CD4-positive, alpha-beta T cell treated with Interleukin-12 subunit alpha and Interleukin-12 subunit beta, for 1 hour (primary cell): Measurements from ENCODE around the gene BBOF1.
"Not testable (repeated sequence)": the region's sequence is repeated elsewhere in the genome, so short reads cannot be mapped to it uniquely, and the experiment has no call there.

ENCODE experiments used
- DNase-seq: peaks from one replicate; pipeline ENCODE4 v3.0.0-alpha.2; 2020

The BBOF1 gene, protein sequence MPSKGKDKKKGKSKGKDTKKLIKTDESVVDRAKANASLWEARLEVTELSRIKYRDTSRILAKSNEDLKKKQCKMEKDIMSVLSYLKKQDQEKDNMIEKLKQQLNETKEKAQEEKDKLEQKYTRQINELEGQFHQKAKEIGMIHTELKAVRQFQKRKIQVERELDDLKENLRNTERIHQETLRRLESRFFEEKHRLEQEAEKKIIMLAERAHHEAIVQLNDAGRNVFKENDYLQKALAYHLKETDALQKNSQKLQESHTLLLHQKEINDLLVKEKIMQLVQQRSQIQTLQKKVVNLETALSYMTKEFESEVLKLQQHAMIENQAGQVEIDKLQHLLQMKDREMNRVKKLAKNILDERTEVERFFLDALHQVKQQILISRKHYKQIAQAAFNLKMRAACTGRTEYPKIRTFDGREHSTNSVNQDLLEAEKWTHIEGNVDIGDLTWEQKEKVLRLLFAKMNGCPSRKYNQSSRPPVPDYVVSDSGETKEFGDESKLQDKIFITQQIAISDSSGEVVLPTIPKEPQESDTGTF

DNA sequence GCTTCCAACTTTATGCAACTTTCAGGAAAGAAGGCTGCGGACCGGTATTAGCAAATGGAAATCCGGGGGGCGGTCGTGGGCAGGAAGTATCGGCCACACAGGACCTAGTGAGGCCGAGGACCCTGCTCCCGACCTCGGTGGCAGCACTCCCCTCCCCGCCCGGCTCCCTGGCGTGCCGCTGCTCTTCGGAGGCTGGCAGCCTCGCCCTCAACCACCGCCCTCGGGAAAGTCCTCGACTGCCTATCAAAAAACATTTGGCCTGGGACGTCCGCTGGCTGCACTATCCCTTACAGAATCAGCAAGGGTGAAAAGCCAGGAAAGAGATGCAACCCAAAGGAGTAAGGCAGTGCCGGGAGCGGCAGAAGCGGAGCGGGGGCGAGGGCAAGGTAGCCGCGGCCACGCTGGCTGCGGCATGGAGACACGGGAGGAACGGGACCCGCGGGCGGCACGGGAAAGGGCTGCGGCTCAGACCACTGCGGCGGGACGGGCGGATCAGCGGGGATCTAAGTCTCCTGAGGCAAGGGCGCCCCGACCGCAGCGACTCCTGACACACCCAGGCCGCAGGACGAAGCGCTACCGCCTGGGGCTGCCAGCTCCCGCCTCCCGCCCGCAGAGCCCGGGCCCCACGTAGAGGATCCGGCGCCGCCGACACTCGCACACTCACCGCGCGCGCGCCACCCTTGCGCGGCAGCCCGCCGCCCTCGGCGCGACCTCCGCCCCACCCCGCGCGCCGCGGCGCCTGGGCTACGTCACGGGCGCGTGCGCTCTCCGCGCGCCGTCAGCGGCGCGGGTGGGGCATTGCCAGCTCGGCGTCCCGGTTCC lies at the start of gene BBOF1, which contains the start of gene ENTPD5:
Gene BBOF1, plus strand, starts transcription at position 764 of the 822 bp plus-strand sequence. CDS start 130 bp downstream, outside the sequence.
Gene ENTPD5, minus strand, starts transcription at position 703 of the 822 bp plus-strand sequence. CDS start 31,186 bp downstream, outside the sequence.
- peak; percentile 90 for DNase-seq

DNA sequence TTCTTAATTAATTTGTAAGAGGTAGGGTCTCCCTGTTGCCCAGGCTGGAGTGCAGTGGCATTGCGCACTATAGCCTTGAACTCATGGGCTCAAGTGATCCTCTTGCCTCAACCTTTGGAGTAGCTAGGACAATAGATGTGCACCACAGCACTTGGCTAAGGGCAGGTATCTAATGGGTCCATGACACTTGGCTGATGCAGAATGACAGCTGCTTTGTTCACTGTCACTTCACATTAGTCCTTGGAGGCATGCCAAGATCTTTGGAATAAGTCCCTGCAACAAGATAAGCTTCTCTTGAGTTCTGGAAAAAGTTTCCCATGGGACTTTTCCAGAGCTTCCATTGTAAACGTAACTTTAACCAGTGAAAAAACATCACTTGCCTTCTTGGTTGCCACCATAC lies 45.7 kb upstream of the BBOF1 start:
- DNase-seq, result no peak

DNA sequence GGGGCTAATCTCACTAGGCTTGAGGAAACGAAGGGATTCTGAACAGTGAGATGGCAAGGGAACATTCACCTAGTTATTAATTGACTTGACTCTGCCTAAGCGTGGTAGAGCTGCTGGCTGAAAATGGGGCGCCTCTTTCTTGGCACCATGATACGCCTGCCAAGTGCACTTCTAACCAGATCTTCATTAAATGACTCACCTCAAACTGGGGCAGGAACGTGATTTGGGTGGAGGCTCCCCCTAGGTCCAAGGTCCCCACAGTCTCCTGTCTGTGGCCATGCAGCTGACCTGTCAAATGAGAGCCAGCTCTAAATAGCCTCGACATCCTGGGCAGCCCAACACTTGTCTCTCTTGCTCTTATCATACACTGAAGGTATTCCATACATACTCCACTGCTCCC lies 43.0 kb upstream of the BBOF1 start:
- no peak for DNase-seq

DNA sequence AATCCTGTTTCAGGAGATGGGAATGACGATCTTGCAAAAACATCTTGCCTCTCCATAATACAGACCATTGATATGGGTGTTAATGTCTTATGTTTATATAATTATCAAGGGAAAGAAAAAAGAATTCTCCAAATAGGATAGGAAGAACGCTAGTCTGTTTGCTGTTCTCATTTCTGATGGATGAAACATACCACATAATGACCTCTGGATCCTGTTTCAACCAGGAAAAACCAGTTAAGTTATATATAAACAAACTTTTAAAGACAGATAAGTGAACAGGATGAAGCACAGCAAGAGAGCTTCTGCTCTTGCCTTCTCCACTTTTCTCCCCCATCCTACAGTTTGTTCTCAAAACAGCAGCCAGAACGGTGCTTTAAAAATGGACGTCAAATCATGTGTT lies 41.3 kb upstream of the BBOF1 start:
- DNase-seq, result no peak

DNA sequence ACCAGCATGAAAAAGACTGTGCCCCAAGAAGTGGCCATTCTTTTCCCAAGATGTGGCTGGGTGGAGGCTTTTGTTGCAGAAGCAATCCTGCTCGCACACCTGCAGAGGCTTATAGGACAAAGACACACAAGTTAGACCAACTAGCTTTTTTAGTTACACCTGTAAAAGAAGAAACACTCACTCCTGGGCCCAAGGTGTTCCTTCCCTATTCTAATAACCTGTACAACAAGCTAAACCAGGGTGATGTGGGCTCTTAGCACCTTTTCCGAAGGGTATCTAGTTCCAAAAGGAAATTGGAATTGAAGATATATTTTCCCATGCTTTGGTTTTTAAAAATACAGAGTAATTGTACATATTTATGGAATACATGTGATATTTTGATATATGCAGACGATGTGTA lies 31.1 kb upstream of the BBOF1 start:
- no peak for DNase-seq

DNA sequence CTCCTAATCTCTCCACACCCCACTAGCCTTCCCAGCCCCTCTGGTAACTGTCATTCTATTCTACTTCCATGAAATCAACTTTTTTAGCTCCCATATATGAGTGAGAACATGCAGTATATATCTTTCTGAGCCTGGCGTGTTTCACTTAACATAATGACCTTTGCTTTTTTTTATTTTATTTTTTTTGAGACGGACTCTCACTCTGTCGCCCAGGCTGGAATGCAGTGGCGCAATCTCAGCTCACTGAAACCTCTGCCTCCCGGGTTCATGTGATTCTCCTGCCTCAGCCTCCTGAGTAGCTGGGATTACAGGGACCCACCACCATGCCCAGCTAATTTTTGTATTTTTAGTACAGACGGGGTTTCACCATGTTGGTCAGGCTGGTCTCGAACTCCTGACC lies 30.5 kb upstream of the BBOF1 start:
- DNase-seq, result not testable (repeated sequence)

DNA sequence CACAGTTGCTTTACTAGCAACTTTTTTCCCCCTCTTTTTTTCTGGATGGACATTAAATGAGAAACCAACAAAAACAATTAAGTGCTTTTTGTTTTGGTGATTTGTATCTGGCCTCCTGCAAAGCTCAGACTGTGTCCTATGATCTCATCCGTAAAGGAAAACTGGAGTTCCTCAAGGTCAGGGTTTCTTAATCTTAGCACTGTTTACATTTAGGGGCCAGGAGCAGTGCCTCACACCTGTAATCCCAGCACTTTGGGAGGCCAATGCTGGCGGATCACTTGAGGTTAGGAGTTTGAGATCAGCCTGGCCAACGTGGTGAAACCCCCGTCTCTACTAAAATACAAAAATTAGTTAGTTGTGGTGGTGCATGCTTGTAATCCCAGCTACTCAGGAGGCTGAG lies 28.1 kb upstream of the BBOF1 start:
- DNase-seq, result no peak

DNA sequence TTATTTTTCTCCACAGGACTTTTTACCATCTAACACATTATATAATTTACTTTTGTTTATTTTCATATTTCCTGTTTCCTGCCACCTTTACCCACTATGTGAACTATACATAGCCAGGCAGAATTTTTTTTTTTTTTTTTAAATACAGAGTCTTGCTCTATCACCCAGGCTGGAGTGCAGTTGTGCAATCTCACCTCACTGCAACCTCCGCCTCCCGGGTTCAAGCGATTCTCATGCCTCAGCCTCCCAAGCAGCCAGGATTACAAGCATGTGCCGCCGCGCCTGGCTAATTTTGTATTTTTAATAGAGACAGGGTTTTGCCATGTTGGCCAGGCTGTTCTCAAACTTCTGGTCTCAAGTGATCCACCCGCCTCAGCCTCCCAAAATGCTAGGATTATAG lies 24.2 kb upstream of the BBOF1 start:
- not testable (repeated sequence) for DNase-seq

DNA sequence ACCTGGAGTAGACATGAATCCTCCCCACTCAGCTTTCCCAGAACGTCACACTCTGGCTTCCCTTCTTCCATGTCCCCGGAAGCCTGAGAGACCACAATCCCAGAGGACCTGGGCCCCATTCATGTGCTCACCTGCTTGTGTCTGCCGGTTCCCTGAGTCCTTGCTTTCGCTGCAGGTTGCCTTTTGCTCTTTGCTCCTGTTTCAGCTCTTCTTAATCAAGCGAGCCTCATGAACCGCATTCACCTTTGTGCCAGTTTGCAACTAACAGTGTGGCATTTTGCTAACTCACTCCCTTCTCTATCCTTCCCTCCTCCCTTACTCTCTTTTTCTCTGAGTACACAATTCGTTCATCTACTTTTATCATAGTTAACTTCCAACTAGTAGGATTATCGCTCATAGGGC lies 23.2 kb upstream of the BBOF1 start:
- DNase-seq, result no peak

DNA sequence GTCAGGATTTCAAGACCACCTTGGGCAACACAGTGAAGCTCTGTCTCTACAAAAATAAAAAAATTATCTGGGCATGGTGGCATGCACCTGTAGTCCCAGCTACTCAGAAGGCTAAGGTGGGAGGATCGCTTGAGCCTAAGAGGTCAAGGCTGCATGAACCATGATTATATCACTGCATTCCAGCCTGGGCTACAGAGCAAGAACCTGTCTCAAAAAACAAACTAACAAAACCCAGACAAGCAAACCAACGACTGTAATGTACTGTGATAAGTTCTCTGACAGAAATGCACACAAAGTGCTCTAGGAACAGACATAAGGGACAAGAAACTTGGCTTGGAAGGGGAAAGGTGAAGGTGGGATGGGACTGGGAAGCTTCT lies 22.4 kb upstream of the BBOF1 start:
- DNase-seq, result no peak

DNA sequence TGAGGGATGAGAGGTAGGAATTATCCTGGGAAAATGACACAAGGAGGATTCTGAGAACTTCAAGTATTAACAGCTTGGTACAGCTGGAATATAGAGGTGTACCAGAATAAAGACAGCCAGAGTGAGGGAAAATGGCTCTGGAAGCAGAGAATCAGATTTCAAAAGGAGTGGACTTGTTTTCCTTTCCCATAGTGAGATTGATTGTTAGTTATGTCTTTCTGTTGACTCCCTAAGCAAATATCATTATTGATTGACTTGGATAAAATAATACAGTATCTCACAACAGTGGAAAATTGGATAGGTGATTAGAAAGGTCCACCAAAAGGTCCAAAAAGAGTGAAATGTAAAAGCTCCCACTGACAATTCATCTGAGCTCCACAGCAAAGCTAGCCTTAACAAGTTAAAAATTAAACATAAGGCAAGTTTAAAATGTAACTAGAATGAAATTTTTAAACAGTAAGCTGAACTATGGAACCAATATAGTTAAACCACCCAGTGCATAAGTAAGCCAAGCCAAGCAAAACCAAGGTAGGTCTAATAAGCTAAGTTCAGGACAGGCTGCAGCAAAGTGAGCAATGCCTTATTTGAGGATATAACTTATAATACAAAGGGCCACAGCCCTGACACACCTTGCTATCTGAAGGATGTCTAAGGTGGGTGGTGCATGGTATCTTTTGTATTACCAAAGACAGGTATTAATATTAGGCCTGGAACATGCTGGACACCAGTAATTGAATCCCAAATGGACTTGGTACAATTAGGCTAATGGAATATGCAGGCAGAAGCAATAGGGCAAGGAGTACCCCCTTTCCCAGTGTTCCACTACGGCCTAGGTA lies 21.8 kb upstream of the BBOF1 start:
- no peak for DNase-seq

DNA sequence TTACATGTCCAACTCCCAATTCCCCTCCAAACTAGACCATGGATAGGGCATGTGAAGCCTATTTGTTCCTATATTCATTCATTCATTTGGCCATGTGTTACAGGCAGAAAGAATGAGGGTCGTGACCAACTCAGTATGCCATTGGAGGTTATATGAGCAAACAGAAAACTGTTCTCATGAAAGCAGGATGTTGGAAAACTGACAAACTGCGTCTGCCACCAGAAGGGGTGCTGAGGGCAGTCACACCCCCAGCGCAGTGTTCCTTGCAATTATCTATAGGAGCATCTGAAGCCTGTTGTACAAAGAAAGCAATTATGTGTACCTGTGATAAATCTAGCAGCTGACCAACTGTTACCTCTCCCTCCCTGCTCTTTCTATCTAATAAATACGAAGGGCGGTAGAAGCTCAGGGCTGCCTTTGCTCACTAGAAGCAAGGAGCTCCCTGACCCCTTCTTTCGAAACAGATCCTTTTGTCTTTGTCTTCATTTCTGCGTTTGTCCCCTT lies 21.2 kb upstream of the BBOF1 start:
- no peak for DNase-seq

DNA sequence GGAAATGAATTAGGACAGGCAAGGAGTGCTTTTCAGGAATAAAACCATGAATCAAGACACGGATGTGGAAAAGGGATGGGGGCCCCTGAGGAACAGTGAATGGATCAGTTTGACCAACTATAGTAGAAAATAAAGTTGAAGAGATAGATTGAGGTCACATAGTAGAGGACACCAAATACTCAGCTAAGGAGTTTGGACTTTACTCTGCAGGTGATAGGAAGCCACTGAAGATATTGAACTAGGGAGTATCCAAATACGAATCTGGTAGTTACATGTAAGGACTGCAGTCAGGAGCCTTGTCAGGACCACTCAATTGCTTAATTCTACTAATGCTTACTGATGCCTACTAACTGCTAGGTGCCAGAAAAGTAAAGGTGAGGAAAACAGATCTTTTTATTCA lies 20.4 kb upstream of the BBOF1 start:
- no peak for DNase-seq

DNA sequence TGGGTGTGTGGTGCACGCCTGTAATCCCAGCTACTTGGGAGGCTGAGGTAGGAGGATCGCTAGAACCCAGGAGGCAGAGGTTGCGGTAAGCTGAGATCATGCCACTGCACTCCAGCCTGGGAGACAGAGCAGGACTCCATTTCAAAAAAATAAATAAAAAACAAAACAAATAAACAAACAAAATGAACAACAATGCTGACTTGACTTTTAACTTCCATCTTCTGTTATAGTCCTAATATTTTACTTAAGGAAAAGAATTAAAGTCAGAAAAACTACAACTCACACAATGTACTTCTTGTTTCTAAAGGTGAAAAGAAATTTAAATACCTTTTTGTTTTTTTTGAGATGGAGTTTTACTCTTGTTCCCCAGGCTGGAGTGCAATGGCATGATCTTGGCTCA lies 13.5 kb upstream of the BBOF1 start:
- not testable (repeated sequence) for DNase-seq

DNA sequence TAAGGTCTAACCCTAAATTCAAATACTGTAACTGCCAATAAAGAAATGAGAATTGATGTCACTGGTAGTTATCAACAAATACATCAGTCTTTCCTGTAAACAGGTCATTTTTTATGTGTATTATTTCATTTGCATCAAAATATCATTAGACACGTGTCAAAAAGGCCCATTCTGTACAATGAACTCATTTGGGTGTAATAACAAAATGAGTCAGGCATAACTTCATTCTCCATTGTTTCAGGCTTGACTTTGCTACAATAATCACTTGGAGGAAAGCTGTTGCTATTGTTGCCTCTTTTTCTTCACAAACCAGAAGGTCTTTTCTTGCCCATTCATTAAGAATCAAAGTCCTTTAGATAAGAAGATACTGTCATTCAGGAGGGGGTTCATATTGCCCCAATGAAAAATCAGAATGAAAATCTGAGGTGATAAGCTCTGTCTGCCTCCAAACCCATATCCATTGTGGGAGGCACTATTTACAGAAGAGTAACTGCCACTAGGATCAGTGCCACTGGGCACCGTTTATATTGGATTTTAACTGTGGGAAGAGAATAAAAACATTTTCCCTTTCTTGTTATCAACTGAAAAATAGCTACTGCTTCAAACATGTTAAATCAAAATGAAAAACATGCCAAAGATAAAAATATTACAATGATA lies 10.2 kb upstream of the BBOF1 start:
- no peak for DNase-seq

DNA sequence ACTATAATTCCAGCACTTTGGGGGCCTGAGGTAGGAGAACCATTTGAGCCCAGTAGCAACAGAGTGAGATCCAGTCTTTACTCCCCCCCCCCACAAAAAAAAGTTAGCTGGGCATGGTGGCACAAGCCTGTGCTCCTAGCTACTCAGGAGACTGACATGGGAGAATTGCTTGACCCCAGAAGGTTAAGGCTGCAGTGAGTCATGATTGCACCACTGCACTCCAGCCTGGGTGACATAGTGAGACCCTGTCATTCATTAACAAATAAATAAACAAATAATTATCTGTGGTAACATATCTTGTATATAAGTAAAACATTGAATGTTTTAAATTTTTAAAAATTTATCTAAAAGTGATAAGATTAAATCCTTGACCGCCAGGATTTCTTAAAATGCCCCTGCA lies 4.8 kb upstream of the BBOF1 start:
- no peak for DNase-seq

DNA sequence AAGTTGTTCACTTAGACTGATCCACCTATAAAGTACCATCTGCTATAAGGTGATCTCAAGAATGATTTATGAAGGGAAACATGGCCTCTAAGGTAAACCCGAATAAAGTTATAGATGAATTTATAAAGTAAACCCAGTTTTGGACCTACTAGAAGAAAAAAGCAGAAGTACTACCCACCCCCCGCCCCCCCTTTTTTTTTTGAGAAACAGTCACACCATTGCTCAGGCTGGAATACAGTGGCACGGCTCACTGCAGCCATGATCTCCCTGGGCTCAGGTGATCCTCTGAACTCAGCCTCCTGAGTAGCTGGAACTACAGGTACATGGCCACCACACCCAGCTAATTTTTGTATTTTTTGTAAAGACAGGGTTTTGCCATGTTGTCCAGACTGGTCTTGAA lies 4.0 kb upstream of the BBOF1 start:
- no peak for DNase-seq

DNA sequence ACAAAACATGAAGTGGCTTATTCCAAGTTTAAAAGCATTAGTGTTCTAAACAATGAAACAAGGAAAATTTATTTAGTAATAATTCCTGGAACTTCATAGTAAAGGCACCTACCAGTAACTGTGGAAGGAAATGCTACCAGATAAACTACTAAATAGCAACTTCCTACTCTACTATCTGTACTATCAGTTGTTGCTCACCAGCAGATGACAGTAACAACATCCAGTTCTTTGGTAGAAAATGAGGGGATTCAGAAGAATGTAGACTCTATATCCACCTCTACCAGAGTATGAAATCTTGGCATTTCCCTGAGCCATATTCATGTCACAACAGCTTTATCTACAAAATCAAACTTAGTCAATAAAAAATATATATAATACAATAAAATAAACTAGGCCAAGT lies 3.2 kb upstream of the BBOF1 start:
- DNase-seq, result no peak

DNA sequence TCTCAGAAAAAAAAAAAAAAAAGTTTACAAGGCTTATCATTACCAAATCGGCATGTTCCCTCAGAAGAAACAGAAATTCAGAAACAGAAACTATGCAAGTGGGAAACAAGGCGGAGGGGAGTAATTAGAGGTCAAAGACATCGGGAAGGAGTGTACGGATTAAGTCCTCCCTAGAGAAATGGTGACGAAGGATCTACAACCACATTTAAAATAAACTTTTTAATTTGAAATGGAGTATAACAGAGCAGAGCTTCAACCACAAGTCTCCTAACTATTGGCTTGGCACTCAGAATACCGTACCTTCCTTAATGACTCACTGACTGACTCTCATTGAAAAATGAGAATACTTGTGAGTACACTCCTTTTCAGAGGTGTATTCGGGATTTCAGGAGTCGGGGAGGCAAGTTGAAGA lies 969 bp upstream of the BBOF1 start:
- peak; percentile 21 for DNase-seq

DNA sequence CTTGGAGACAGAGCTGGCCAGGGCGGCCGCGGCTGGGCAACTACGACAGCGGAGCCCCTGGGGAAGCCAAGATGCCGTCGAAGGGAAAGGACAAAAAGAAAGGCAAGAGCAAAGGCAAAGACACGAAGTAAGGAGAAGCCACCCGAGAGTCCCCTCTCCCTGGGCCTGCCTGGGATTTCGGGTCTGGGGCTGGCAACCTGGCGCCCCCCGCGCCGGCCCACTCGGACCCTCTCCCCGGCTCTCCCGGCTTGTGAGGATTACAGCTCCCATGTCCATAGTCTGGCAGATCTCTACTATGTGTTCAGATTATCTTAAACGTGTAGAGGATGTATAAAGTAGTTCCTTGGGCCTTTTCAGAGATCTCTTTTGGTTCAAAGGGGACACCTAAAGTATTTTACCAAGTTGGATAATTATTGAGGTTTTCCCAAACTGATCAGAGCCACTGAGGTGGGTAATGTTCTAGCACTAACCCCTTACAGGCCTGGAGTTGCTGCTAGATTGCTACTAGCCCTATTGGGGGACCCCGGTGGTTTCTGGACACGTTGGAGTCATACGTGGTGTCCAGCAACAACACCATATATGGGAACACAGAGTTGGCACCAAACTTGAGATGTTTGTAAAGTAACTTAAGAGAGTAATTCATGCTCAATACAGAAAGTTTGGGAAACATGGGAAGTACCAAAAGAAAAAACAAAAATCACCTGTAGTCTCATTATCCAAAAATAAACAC lies 424 bp downstream of the BBOF1 start:
- DNase-seq, result no peak

DNA sequence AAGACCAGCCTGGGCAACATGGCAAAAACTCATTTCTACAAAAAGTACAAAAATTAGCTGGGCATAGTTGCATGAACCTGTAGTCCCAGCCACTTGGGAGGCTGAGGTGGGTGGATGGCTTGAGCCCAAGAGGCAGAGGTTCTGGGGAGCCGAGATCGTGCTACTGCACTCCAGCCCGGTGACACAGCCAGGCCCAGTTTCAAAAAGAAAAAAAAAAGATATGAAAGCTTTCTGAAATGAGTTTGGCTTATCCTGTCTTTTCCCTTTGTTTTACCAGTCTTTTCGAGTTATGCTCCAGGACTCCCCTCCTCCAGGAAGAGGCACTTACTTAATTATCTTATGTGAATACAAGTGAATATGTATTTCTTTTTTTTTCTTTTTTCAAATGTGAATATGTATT lies 3.2 kb downstream of the BBOF1 start:
- no peak for DNase-seq
